Measurements from ENCODE around the gene OTULINL.
A peak's percentile ranks its signal among the peaks of the same experiment; 100 is the strongest.
"Not testable (repeated sequence)": the region's sequence is repeated elsewhere in the genome, so short reads cannot be mapped to it uniquely, and the experiment has no call there.

Gene OTULINL

DNA sequence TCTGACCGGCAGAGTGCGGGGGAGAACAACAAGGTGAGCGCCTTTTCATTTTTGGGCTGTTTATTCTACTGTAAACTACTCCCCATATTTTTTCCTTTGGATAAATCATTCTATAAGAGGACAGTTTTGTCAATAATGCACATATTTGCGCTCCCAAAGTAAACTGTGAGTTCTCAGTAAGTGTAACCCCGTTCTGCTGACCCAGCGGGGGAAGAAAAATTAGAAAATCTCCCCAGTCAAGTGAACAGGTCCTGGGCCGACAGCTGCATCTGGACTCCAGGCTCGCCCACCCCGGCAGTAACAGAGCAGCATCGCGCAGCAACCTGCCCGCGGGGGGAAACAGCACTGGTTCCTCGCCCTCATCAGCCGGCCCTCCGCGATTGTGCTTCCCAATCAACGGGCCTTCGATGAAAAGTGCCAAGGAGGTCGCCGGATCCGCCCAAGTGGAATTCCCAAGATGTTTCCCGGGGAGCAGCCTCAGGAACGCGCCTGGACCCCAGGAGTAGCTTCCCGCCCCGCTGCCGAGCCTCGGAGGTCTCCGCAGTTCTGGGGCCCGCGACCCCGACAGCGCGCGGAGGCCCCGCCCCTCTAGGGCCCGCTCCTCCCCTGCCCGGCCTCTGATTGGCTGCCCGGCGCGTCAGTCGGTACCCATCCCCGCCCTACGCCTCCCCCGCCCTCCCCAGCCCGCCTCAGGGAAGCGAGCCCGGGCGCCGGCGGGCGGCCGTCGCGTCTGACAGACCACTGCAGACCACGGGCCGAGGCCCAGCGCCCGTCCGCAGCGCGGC lies at the start of gene OTULINL:
Gene OTULINL (plus strand): TSS at position 687 of the 785 bp plus-strand sequence. CDS start 103 bp downstream, outside the sequence.
- DNase-seq: peak; percentile 80

DNA sequence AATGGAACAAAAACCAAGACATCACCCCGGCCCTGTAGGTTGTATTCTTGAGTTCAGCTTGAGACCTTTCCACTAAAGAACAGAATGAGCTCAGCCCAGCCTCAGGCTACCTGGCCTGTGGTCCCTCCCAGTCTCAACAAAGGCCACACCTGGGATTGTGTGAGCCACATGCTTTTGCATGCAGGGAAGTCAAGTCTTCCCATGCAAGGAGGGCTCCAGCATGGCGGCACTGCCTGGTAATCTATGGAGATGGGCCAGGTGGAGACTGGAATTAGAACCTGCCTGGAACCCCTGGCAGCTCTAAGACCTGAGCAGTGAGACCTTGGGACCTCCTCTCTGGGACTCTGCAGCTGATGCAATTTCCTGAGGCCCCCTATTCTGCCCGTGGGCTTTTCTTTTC lies 49.4 kb upstream of the OTULINL start:
- no peak for DNase-seq

DNA sequence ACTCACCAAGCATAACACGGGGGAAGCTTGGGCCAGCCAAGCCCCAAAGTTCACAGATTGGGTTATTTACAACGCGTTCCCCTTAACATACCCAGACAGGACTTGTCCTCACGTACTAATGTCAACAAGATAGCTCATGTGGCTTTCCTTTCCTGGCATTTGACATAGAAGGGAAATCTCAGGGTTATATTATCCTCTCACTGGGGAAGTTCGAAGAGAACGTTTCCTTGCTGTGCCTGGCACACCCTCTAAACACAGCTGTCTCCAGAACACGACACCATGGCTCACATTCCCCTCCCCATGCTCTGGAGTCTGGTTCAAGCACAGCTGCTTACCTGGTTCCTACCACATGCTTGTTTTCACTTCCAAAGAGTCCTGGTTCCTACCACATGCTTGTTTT lies 46.8 kb upstream of the OTULINL start:
- DNase-seq: no peak

GRCh38 chr5:14545308-14545707 lies 36.3 kb upstream of the OTULINL start:
- no peak for DNase-seq

DNA sequence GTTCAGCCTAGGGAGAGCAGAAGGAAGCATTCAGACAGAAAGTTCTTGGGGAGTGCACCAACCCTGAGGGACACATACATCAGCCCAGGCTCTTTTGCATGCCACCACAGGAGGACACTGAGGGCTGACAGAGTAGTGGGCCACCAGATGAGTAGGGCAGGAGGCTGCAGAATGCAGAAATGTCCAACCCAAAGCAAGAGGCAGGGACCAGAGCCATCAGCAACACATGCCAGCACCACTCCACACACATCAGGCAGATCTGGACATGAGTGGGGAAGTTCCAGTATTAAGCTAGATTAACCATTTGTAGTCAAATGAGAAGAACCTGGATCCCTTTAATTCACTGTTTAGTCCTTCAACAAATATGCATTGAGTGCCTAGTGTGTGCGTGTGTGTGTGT lies 35.7 kb upstream of the OTULINL start:
- no peak for DNase-seq

- no peak for DNase-seq
Measured at GRCh38 chr5:14547666-14548065, 33.9 kb upstream of the OTULINL start.

GRCh38 chr5:14551211-14551610 lies 30.4 kb upstream of the OTULINL start:
- DNase-seq: no peak

DNA sequence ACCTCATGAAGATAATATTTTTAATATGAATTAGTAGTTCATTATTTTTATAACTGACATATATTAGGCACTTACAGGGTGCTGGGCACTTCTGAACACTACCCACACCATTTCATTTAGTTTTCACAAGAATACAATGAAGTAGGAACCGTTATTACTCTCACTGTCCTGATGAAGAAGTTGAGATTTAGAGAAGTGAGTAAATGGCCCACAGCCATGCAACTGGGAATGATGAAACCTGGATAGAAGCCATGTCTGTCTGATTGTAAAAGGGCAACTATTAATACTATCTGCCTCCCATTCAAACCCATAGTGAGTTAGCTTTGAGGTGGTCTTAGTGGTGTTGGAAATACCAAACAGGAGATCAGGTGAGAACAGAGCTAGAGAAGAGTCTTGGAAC lies 29.6 kb upstream of the OTULINL start:
- DNase-seq: no peak

DNA sequence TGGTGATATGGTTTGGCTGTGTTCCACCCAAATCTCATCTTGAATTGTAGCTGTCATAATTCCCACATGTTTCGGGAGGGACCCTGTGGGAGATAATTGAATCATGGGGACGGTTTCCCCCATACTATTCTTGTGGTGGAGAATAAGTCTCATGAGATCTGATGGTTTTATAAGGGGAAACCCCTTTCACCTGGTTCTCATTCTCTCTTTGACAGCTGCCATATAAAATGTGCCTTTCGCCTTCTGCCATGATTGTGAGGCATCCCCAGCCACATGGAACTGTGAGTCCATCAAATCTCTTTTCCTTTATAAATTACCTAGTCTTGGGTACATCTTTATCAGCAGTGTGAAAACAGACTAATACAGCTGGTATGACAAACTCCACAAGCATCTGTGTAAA lies 27.3 kb upstream of the OTULINL start:
- DNase-seq: not testable (repeated sequence)

DNA sequence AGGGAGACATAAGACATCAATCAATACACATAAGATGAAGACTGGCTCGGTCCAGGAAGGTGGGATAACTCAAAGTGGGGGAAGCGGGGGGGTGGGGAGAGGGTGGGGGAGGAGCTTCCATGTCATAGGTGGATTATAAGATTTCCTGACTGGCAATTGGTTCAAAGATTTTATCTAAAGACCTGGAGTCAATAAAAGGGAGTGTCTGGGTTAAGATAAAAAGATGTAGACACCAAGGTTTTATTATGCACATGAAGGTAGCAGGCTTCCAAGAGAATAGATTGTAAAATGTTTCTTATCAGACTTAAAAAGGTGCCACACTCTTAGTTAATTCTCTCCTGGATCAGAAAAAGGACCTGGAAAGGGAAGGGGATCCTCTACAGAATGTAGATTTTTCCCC lies 25.6 kb upstream of the OTULINL start:
- no peak for DNase-seq

GRCh38 chr5:14557203-14557770 lies 24.3 kb upstream of the OTULINL start:
- no peak for DNase-seq

- DNase-seq: no peak
Measured at GRCh38 chr5:14557791-14558415, 23.7 kb upstream of the OTULINL start.

GRCh38 chr5:14560091-14560595 lies 21.4 kb upstream of the OTULINL start:
- no peak for DNase-seq

- DNase-seq: no peak
Measured at GRCh38 chr5:14561741-14562140, 19.9 kb upstream of the OTULINL start.

DNA sequence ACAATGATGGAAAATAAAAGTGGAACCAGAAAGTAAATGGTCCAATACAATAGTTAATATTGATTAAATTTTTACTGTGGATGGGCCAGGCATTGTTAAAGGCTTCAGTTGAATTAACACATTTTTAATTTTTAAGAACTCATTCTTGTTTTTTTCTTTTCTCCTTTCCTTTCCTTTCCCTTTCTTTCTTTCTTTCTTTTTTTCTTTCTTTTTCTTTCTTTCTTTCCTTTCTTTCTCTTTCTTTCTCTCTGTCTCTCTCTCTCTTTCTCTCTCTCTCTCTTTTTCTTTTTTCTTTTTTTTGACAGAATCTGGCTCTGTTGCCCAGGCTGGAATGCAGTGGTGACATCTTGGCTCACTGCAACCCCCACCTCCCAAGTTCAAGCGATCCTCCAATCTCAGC lies 13.3 kb upstream of the OTULINL start:
- no peak for DNase-seq

- no peak for DNase-seq
Measured at GRCh38 chr5:14569948-14570691, 11.5 kb upstream of the OTULINL start.

- no peak for DNase-seq
Measured at GRCh38 chr5:14571901-14572300, 9.7 kb upstream of the OTULINL start.

DNA sequence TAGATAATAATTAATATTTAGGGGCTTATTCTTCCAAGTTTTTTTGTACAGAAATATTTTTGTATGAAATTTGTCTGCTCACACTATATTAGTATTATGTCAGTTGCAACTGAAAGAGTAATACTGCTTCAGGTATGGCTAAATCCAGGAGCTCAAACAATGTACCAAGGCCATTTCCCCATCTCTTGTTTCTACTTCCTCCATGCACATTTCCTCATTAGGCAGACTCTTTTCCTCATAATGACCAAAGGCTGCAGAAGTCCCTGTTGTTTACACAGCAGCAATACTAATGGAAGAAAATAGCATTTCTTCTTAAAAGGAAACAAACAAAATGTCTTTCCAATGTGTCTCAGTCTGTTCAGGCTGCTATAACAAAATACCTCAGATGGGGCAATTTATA lies 9.2 kb upstream of the OTULINL start:
- no peak for DNase-seq

DNA sequence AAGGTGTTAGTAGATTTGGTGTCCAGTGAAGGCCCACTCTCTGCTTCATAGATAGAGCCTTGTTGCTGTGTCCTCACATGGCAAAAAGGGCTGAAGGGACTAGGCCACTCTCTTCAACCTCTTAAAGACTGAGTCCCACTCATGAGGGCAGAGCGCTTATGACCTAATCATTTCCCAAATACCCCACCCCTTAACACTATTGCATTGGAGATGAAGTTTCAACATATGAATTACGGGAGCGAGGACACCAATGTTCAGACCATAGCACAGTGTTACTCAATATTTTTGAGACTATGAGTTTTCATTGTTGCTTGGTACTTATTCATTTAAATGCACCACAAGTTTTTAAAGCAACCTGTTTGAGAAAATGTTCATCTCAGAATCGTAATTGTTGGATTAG lies 8.8 kb upstream of the OTULINL start:
- no peak for DNase-seq

- no peak for DNase-seq
Measured at GRCh38 chr5:14574096-14574495, 7.5 kb upstream of the OTULINL start.

GRCh38 chr5:14574891-14575508 lies 6.6 kb upstream of the OTULINL start:
- no peak for DNase-seq

DNA sequence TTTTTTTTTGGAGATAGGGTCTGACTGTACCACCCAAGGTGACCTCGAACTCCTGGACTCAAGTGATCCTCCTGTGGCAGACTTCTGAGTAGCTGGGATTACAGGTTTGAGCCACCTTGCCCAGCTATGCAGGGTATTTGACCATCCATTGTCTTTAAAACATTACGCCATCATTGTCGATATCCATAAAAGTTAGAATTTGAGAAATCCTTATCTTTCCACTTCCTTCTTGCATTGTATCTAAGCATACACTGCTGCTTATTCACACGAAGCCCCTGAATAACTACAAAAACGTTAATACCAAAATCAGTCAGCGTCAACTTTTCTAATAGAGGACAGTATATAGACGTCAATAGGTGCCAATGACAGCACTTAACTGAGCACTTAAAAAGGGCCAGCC lies 5.4 kb upstream of the OTULINL start:
- no peak for DNase-seq
